ENCODE results near the gene UCHL3.
A peak's percentile ranks its signal among the peaks of the same experiment; 100 is the strongest.

The UCHL3 gene

DNA sequence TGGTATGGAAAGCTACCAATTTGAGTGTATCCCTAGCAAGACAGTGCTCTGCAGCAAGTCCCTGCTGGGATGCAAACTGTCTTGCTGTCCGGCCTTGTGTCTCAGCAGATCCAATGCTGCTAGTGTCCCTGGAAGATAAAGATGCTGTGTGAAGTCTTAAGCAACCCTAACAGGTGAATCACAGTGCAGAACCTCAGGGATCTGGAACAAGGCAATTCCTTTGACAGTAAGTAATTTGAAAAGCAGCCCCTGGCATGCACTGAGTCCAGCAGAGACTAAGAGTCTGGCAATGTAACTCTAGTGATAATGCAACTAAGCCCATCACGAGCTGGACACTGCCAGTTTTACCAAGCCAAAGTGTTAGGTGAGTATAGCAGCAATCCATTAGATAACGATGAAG, 1.7 kb upstream of the UCHL3 start:
- DNase-seq (ENCODE audit: low read depth in 2 of 2), result no peak

DNA sequence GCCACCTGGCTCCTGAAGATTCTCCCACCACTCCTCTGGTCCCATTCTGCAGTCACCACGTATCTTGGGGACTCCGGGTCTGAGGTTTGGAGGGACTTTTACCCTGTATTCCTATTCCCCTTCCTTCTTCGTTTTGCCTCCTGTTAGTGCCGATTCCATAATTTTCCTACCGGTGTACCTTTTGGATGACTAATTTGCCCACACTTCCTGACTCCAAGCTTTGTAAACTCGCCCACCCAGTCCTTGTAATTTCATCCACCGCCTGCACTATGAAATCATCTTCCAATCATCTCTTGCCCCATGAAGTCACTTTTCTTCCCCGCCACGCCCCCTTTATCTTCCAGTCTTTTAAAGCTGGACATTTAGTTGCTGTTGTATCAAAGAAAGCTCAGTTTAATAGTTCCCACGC, 572 bp downstream of the UCHL3 start:
- DNase-seq (ENCODE audit: low read depth in 2 of 2), result peak in 1 of 2 donors; percentile 12

DNA sequence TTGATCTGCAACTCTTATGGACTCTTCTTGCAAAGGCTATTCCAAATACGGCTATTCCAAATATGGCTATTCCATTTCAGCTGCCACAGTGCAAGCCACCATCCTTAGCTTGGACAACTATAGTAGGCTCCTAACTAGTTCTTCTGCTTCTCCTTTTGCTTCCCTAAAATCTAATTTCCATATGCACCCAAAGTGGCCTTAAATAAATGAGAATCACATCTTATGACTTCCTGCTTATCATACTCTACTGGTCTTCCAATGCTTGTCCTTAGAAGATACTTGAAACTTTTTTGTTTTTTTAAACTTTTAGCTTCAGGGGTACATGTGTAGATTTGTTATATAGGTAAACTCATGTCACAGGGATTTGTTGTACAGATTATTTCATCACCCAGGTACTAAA, 4.9 kb downstream of the UCHL3 start:
- no peak for DNase-seq (ENCODE audit: low read depth in 2 of 2)

- DNase-seq (ENCODE audit: low read depth in 2 of 2), result no peak
These were observed 5.4 kb downstream of the UCHL3 start for GRCh38 chr13:75554981-75555380.

GRCh38 chr13:75555836-75556235, 6.2 kb downstream of the UCHL3 start:
- DNase-seq (ENCODE audit: low read depth in 2 of 2), result no peak

DNA sequence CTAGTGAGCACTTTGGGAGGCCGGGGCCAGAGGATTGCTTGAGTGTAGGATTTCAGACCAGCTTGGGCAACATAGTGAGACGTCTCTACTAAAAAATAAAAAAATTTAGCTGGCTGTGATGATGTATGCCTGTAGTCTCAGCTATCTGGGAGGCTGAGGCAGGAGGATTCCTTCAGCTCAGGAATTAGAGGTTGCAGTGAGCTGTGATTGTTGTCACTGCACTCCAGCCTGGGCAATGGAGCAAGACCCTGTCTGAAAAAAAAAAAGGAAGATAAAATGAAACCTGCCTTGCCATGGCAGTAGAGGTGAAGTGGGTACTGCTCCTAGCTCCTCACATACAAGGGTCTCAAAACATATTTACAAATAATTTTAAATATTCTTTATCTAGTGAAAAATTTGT, 7.4 kb downstream of the UCHL3 start:
- DNase-seq (ENCODE audit: low read depth in 2 of 2), result no peak

GRCh38 chr13:75558145-75558840, 8.7 kb downstream of the UCHL3 start:
- no peak for DNase-seq (ENCODE audit: low read depth in 2 of 2)

DNA sequence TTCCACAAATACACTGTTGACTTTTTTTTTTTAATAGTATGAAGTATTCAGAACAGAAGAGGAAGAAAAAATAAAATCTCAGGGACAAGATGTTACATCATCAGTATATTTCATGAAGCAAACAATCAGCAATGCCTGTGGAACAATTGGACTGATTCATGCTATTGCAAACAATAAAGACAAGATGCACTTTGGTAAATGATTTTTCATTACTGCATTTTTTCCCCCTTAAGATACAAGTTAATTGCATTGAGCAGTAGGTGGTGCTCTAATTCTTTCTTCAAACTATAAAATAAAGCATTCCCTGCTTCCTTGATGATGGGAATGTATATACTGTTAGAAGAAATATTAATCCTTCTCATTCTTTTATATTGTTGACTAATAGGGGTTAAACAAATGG, 17.1 kb downstream of the UCHL3 start:
- no peak for DNase-seq (ENCODE audit: low read depth in 2 of 2)

DNA sequence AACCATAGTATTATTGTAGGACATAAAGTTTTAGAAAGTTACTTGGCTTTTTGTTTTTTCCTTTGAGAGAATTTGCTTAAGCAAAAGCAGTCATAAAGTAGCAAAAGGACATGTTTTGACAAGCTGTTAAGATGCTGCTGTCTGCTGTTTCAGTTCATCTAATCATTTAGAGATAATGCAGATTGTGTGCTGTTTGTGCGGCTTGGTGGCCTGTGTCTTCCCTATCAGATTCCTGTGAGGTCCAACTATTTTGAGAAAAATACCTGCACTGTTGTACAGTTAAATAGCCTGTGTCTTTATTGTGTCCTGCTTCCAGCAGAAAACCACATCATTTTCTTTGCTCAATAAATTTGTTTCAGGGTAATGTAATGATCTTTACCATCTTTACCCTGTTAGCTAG, 20.0 kb downstream of the UCHL3 start:
- DNase-seq (ENCODE audit: low read depth in 2 of 2), result no peak

- no peak for DNase-seq (ENCODE audit: low read depth in 2 of 2)
These were observed 29.9 kb downstream of the UCHL3 start for GRCh38 chr13:75579529-75579928.

DNA sequence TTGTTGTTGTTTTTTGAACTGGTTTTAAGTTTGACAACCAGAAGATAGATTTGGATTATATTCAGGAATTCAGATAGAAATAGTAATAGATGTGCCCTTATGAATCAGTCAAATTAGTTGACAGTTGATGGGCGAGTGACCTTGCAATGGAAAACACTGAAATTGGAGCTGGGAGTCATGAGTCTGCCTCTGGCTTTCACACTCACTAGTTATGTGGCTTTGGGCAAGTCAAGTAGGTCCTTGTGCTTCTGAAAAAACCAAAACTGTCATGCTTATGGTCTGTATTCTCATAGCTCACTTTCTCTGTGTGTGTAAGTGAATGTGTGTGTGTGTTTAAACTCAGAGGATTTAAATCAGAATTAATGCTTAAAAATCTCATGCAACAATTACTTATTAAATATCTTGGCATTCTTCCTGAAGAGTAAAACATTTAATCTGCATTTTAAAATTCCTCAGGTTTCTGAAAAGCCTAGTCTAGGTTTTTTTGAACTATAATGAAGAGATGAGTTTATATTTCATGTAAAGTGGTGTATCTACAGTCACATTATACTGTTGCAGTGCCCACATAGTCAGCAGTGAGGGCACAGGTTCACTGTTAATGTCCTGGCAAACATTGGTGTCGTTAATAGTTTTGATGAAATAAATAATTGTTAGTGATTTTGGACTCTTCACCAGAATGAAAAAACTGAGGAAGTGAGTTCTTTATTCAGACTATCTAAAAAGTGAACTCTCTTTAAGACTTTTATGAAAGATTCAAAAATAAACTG, 32.5 kb downstream of the UCHL3 start:
- no peak for DNase-seq (ENCODE audit: low read depth in 2 of 2)

DNA sequence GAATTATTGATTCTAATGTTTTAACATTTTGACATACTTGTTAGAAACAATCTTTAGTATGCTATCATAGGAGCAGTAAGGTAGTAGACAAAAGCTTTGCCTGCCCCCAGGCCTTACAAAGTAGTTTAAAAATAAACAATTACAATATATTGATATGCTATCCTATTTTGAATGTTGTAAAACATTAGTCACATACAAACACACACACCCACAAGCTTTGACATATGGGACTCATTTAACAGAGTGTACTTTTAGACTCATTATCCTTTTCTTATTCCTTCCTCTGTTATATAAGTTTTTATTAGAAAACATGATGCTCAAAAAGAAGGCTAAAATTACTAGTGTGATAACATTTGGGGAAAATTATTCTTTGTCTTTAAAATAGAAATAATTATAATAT, 33.5 kb downstream of the UCHL3 start:
- DNase-seq (ENCODE audit: low read depth in 2 of 2), result no peak

DNA sequence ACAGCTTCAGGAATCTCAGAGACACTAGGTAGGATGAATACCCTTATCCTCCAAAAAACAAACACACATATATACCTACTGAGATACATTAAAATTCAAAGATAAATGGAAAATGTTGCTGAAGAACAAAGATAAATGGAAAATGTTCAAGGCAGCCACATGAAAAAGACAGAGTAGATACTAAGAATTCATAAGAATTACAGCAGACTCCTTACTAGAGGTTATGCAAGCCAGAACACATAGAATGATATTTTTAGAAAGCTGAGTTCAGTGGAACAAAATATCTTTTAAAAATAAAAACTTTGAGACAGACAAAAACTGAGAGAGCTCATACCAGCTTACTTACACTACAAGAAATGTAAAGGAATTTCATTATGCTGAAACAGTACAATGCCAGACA, 35.6 kb downstream of the UCHL3 start:
- DNase-seq (ENCODE audit: low read depth in 2 of 2), result no peak

DNA sequence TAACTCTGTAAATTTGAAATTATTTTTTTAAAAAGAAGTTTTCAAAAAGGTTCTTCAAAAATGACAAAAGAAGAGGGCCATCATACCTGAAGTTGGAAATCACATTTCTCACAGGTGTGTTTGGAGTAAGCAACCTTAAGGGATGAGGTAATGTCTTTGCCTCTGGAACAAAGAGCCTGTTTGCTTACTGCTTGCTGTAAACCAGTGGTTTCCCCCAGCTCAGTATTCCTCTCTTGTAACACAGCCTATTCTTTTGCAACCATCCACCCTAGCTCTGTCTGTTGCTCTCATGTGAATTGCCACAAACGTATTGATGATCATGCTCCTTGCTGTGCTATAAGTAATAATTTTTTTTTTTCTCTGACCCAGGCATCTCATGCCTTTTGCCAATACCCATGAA, 38.1 kb downstream of the UCHL3 start:
- no peak for DNase-seq (ENCODE audit: low read depth in 2 of 2)

GRCh38 chr13:75596657-75597182, 47.1 kb downstream of the UCHL3 start:
- no peak for DNase-seq (ENCODE audit: low read depth in 2 of 2)

GRCh38 chr13:75600371-75600770, 50.8 kb downstream of the UCHL3 start:
- no peak for DNase-seq (ENCODE audit: low read depth in 2 of 2)

DNA sequence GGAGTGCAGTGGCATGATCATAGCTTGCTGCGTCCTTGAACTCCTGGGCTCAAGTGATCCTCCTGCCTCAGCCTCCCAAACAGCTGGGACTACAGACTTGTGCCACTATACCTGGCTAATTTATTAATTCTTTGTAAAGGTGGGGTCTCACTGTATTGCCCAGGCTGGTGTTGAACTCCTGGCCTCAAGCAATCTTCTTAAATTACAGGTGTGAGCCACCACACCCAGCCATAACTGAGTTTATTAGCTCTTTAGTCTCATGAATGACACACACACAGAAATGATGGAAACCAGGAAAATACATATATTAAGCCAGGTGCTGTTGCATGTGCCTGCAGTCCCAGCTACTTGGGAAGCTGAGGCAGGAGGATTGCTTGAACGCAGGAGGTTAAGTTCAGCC, 53.4 kb downstream of the UCHL3 start:
- no peak for DNase-seq (ENCODE audit: low read depth in 2 of 2)

- no peak for DNase-seq (ENCODE audit: low read depth in 2 of 2)
These were observed 57.9 kb downstream of the UCHL3 start for GRCh38 chr13:75607447-75607846.

DNA sequence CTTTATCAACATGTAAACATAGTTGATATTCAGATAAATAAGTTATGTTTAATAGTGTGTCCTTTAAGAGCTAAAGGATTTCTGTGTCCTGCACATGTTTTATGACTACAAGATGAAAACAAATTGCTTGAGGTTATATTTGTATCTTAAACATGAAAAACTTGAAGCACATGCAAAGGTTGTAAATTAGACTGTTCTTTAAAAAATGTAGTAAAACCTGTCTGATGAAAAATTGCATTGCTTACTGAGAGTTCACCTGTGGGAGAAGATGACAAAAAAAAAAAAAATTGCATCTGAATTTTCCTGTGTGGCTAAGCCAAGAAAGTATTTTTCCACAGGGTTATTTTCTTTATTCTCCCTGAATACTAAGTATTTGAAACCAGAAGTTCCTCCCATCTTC, 60.9 kb downstream of the UCHL3 start:
- no peak for DNase-seq (ENCODE audit: low read depth in 2 of 2)

GRCh38 chr13:75612354-75612753, 62.8 kb downstream of the UCHL3 start:
- no peak for DNase-seq (ENCODE audit: low read depth in 2 of 2)

DNA sequence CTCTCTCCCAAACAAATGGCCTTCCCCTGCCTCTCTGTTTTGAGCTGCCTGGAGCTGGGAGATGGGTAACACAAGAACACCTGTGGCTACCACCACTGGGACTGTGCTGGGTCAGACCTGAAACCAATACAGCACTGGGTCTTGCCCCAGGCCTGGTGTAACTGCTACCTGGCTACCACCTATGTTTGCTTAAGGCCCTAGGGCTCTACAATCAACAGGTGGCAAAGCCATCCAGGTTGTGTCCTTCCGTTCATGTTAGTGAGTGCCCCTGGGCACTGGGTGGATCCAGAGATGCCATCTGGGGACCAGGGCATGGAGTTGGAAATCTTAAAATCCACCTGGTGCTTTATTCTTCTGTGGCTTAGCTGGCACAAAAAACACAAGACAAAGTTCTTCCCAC, 67.6 kb downstream of the UCHL3 start:
- no peak for DNase-seq (ENCODE audit: low read depth in 2 of 2)

GRCh38 chr13:75618308-75618707, 68.7 kb downstream of the UCHL3 start:
- no peak for DNase-seq (ENCODE audit: low read depth in 2 of 2)

GRCh38 chr13:75620020-75620419, 70.4 kb downstream of the UCHL3 start:
- no peak for DNase-seq (ENCODE audit: low read depth in 2 of 2)

Data from activated CD4-positive, alpha-beta T cell treated with anti-CD3 and anti-CD28 coated beads for 24 hours (primary cell).